Hepatocyte (in vitro differentiated cells): Measurements from ENCODE around the gene RAI1. TPM values are rescaled to one million over a fixed set of nuclear protein-coding genes. Genes with fewer than 3 reads are reported as not detected.

Source experiments
- DNase-seq: peaks from one replicate; pipeline ENCODE4 v3.0.0-alpha.2; 2016; ENCODE audit warnings: low spot score
- H2AFZ ChIP-seq: fragments of 200-600 bp; sonication (generic); 2 replicates; pipeline ENCODE4 v1.6.0; 2016; ENCODE audit warnings: antibody characterized with exemption, mild to moderate bottlenecking
- H3K27ac ChIP-seq: fragments of 200-600 bp; sonication (generic); 2 replicates; pipeline ENCODE4 v1.5.1; 2016; ENCODE audit warnings: mild to moderate bottlenecking
- H3K27me3 ChIP-seq: fragments of 200-600 bp; sonication (generic); 2 replicates; pipeline ENCODE4 v1.6.1; 2016
- H3K36me3 ChIP-seq: fragments of 200-600 bp; sonication (generic); replicated peaks from 2 replicates; pipeline ENCODE4 v1.5.1; 2016; ENCODE audit warnings: low read depth; ENCODE audit not compliant: insufficient read depth
- H3K4me1 ChIP-seq: fragments of 200-600 bp; sonication (generic); 2 replicates; pipeline ENCODE4 v1.5.1; 2016; ENCODE audit warnings: mild to moderate bottlenecking, moderate library complexity; ENCODE audit not compliant: insufficient read depth
- H3K4me2 ChIP-seq: fragments of 200-600 bp; sonication (generic); 2 replicates; pipeline ENCODE4 v1.6.0; 2016
- H3K4me3 ChIP-seq: fragments of 200-600 bp; sonication (generic); 2 replicates; pipeline ENCODE4 v1.5.1; 2016; ENCODE audit warnings: mild to moderate bottlenecking
- H3K79me2 ChIP-seq: fragments of 200-600 bp; sonication (generic); 2 replicates; pipeline ENCODE4 v1.6.0; 2017; ENCODE audit warnings: mild to moderate bottlenecking
- H3K9me2 ChIP-seq: fragments of 200-600 bp; sonication (generic); replicated peaks from 2 replicates; pipeline ENCODE4 v1.6.0; 2017; ENCODE audit warnings: mild to moderate bottlenecking; ENCODE audit not compliant: insufficient read depth
- H3K9me3 ChIP-seq: fragments of 200-600 bp; sonication (generic); 2 replicates; pipeline ENCODE4 v1.5.1; 2016; ENCODE audit warnings: low read depth, mild to moderate bottlenecking
- H4K20me1 ChIP-seq: fragments of 200-600 bp; sonication (generic); 2 replicates; pipeline ENCODE4 v1.6.0; 2016; ENCODE audit warnings: mild to moderate bottlenecking; ENCODE audit not compliant: insufficient read depth, poor library complexity, severe bottlenecking
- EZH2 ChIP-seq: fragments of 200-600 bp; sonication (generic); IDR thresholded peaks from 2 replicates; pipeline ENCODE4 v1.6.1; 2016; ENCODE audit warnings: antibody characterized with exemption, mild to moderate bottlenecking, borderline replicate concordance
- EZH2phosphoT487 ChIP-seq: fragments of 200-600 bp; sonication (generic); IDR thresholded peaks from one replicate; pipeline ENCODE4 v1.6.1; 2018; ENCODE audit warnings: antibody characterized with exemption, mild to moderate bottlenecking, low read depth, moderate library complexity; ENCODE audit not compliant: unreplicated experiment, severe bottlenecking
- WGBS: methylation state at CpG from one replicate; pipeline ENCODE4 v1.1.6; 2016; ENCODE audit warnings: low lambda C conversion rate; ENCODE audit errors: missing lambda C conversion rate; 5-methylcytosine and 5-hydroxymethylcytosine counted together
- polyA plus RNA-seq: library from polyadenylated mRNA; unstranded; fragments of >200 nt; fragmentation: Nextera tagmentation; extraction: Ambion mirVana; gene quantifications from 2 replicates; pipeline ENCODE4 v1.2.1, GENCODE V29; 2016
- total RNA-seq: library from RNA; depleted of rRNA; stranded (reverse); fragments of >200 nt; gene quantifications from 2 replicates; pipeline ENCODE4 v1.2.3, GENCODE V29; 2014
- TF ChIP-seq, protein P1 (sequence below): fragments of 200-600 bp; sonication (generic); IDR thresholded peaks from 2 replicates; pipeline ENCODE4 v1.5.1; 2016; ENCODE audit warnings: antibody characterized with exemption, mild to moderate bottlenecking; ENCODE audit not compliant: poor library complexity

The RAI1 gene
- total and polyA plus RNA-seq, 2 experiments from 2014 or later, result 20.2 to 23.8 TPM

DNA sequence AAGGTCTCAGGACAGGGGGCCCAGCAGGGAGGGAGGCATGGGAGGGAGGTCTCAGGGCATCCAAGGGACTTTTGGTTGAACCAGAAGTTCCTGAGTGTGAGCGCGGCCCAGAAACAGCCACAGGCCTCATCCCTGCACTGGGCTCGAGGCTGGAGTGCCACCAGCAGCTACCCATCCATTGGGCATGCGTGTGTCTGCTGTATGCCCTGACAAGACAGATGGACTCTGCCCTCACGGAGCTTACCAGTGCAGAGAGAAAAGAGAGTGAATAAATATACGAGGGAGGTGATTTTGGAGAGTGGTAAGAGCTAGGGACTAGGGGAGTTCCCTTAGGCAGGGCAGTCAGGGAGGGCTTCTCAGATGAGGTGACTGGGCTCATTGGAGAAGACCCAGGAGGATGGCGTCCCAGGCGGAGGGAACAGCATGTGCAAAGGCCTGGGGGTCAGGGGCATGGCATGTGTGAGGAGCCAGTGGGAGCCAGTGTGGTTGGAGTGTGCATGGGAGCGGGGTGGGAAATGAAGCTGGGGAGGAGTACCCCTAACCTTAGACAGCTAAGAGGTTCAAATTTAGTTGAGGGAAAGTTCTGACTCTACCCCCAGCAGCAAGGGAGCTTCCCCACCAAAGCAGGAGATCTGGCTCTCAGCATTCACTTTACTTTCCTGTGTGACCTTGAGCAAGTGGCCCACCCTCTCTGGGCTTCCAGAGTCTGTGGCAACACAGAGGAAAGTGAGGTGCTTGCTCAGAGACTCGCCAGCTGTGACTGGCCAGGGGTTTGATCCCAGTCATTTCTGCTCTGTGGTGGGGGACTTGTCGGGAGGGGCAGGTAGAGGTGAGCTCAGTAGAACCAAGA, 80.9 kb downstream of the RAI1 start:
- Histone ChIP-seq H3K9me3 (no peaks in the 10 kb centered on the region), H3K4me1 (peaks cover 18% of the 10 kb centered on the region), H3K79me2 (peaks cover 96% of the 10 kb centered on the region), H2AFZ (no peak overlapping the region), H3K4me2 (no peak overlapping the region), H3K9me2 (no peaks in the 10 kb centered on the region), H3K27me3 (no peaks in the 10 kb centered on the region), H3K27ac (no peak overlapping the region), H3K36me3 (no peaks in the 10 kb centered on the region), H4K20me1 (peaks cover 48% of the 10 kb centered on the region), H3K4me3 (no peak overlapping the region)
- WGBS, result 90% methylated on average over 11 of the region's 11 CpGs
- TF ChIP-seq, protein P1, sequence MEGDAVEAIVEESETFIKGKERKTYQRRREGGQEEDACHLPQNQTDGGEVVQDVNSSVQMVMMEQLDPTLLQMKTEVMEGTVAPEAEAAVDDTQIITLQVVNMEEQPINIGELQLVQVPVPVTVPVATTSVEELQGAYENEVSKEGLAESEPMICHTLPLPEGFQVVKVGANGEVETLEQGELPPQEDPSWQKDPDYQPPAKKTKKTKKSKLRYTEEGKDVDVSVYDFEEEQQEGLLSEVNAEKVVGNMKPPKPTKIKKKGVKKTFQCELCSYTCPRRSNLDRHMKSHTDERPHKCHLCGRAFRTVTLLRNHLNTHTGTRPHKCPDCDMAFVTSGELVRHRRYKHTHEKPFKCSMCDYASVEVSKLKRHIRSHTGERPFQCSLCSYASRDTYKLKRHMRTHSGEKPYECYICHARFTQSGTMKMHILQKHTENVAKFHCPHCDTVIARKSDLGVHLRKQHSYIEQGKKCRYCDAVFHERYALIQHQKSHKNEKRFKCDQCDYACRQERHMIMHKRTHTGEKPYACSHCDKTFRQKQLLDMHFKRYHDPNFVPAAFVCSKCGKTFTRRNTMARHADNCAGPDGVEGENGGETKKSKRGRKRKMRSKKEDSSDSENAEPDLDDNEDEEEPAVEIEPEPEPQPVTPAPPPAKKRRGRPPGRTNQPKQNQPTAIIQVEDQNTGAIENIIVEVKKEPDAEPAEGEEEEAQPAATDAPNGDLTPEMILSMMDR, result no peak
- no peak for DNase-seq

DNA sequence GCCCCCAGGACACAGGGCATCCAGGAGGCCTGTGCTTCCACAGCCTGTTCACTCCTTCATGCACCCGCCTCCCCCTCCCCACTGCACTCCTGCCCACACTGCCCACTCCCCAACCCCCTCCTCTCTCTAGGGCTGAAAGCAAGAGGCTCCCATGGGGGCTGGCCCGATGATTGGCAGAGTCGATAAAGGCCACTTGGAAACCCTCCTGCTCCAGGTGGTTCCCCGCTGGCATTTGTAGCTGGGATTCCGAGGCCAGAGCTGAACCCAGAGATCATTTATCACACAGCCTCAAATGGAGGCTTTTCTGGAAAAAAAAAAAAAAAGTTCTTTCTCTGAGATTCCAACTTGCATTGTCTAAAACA, 81.5 kb downstream of the RAI1 start:
- no peak overlapping the region for H3K27ac ChIP-seq
- H3K79me2 ChIP-seq, result peaks cover 96% of the 10 kb centered on the region
- H3K9me2 ChIP-seq, result no peaks in the 10 kb centered on the region
- H3K9me3 ChIP-seq, result no peaks in the 10 kb centered on the region
- no peaks in the 10 kb centered on the region for H3K27me3 ChIP-seq
- no peak overlapping the region for H3K4me3 ChIP-seq
- H3K36me3 ChIP-seq, result no peaks in the 10 kb centered on the region
- H4K20me1 ChIP-seq, result peaks cover 50% of the 10 kb centered on the region
- 84% methylated on average over 5 of the region's 5 CpGs for WGBS
- peaks cover 24% of the 10 kb centered on the region for H3K4me1 ChIP-seq
- H3K4me2 ChIP-seq, result no peak overlapping the region
- no peak overlapping the region for H2AFZ ChIP-seq
- DNase-seq, result no peak
- TF ChIP-seq EZH2phosphoT487 (no peak), EZH2 (no peak)
- TF ChIP-seq, protein P1, result no peak

DNA sequence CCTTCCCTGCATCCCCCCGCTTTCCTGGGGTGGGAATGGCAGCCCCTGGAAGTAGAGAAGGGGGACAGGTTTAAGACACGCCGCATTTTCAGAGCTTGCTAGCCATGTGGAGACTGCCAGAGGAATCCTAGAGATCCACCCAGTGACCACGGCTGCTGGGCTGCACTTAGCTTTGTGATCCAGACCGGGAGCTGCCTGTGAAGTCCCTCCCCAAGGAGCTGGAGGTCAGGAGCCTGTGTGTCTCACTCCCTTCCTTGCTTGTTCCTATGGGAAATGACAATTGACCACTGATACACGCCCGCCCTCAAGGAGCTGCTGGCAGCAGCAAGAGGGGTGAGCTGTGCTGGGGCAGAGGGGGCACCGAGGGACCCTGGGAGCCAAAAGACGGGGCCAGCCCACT, 81.9 kb downstream of the RAI1 start:
- H3K36me3 ChIP-seq, result no peaks in the 10 kb centered on the region
- H3K4me3 ChIP-seq, result no peak overlapping the region
- peaks cover 27% of the 10 kb centered on the region for H3K4me1 ChIP-seq
- no peaks in the 10 kb centered on the region for H3K9me3 ChIP-seq
- no peak overlapping the region for H2AFZ ChIP-seq
- H3K27ac ChIP-seq, result no peak overlapping the region
- WGBS, result 84% methylated on average over 9 of the region's 9 CpGs
- TF ChIP-seq, protein P1, result no peak
- TF ChIP-seq EZH2 (no peak), EZH2phosphoT487 (no peak)
- H3K4me2 ChIP-seq, result no peak overlapping the region
- peaks cover 47% of the 10 kb centered on the region for H4K20me1 ChIP-seq
- H3K9me2 ChIP-seq, result no peaks in the 10 kb centered on the region
- peaks cover 96% of the 10 kb centered on the region for H3K79me2 ChIP-seq
- DNase-seq, result no peak
- no peaks in the 10 kb centered on the region for H3K27me3 ChIP-seq
